ENCODE measurements around the gene WDPCP.
"Not testable (repeated sequence)": the region's sequence is repeated elsewhere in the genome, so short reads cannot be mapped to it uniquely, and the experiment has no call there.

The WDPCP gene

GRCh38 chr2:63436488-63436887 is 151.8 kb downstream of the WDPCP start:
- no peak for DNase-seq

- no peak for DNase-seq
Observed at GRCh38 chr2:63435070-63435469, 153.2 kb downstream of the WDPCP start.

GRCh38 chr2:63434024-63435001 is 154.0 kb downstream of the WDPCP start:
- DNase-seq, result no peak

- DNase-seq, result no peak
Observed at GRCh38 chr2:63432373-63432772, 155.9 kb downstream of the WDPCP start.

GRCh38 chr2:63425606-63426005 is 162.7 kb downstream of the WDPCP start:
- no peak for DNase-seq

GRCh38 chr2:63425079-63425416 is 163.2 kb downstream of the WDPCP start:
- no peak for DNase-seq

GRCh38 chr2:63424329-63425078 is 163.8 kb downstream of the WDPCP start:
- peak; percentile 30 for DNase-seq

- no peak for DNase-seq
Observed at GRCh38 chr2:63422556-63422955, 165.7 kb downstream of the WDPCP start.

- no peak for DNase-seq
Observed at GRCh38 chr2:63408530-63408929, 179.7 kb downstream of the WDPCP start.

- no peak for DNase-seq
Observed at GRCh38 chr2:63406641-63407040, 181.6 kb downstream of the WDPCP start.

- no peak for DNase-seq
Observed at GRCh38 chr2:63403820-63404219, 184.5 kb downstream of the WDPCP start.

- not testable (repeated sequence) for DNase-seq
Observed at GRCh38 chr2:63402889-63403288, 185.4 kb downstream of the WDPCP start.

GRCh38 chr2:63399156-63399555 is 189.1 kb downstream of the WDPCP start:
- no peak for DNase-seq

GRCh38 chr2:63379451-63379850 is 208.8 kb downstream of the WDPCP start:
- no peak for DNase-seq

GRCh38 chr2:63378589-63378988 is 209.7 kb downstream of the WDPCP start:
- no peak for DNase-seq

GRCh38 chr2:63374341-63374740 is 213.9 kb downstream of the WDPCP start:
- no peak for DNase-seq

- DNase-seq, result no peak
Observed at GRCh38 chr2:63372549-63372948, 215.7 kb downstream of the WDPCP start.

- DNase-seq, result no peak
Observed at GRCh38 chr2:63369146-63369545, 219.1 kb downstream of the WDPCP start.

GRCh38 chr2:63364866-63365265 is 223.4 kb downstream of the WDPCP start:
- no peak for DNase-seq

- not testable (repeated sequence) for DNase-seq
Observed at GRCh38 chr2:63357722-63358121, 230.6 kb downstream of the WDPCP start.

GRCh38 chr2:63347361-63347760 is 240.9 kb downstream of the WDPCP start:
- DNase-seq, result no peak

- DNase-seq, result no peak
Observed at GRCh38 chr2:63346411-63346810, 241.9 kb downstream of the WDPCP start.

GRCh38 chr2:63345285-63345633 is 243.0 kb downstream of the WDPCP start:
- no peak for DNase-seq
